ENCODE results near the gene NOVA2. TPM values are rescaled to one million over a fixed set of nuclear protein-coding genes. Genes with fewer than 3 reads are reported as not detected.
A peak's percentile ranks its signal among the peaks of the same experiment; 100 is the strongest.

NOVA2 gene
- total RNA-seq, 4 donors from 2014 or later: 0.67 to 5.1 (median 3.0) TPM

DNA sequence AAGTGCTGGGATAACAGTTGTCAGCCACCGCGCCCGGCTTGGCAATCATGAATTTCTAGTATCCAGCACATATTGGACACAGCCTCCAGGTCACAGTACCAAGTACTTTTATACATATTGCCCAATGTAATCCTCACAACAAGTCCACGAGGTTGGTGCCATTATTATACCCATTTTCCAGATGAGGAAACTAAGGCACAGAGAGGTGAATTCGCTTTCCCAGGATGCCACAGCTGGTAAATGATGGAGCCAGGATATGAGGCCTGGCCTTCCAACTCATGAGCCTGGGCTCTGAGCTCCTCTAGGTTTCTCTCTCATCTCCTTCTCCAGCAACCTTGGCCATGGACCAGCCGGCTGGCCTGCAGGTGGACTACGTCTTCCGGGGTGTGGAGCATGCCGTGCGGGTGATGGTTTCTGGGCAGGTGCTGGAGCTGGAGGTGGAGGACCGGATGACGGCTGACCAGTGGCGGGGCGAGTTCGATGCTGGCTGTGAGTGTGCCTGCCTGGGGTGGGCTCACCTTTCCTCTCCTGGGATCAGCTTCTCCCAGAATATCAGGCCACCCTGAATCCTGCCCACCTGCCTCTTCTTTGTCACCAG, 29.1 kb upstream of the NOVA2 start:
- peaks cover 0 to 41% of the 10 kb centered on the region in 2 donors for H3K36me3 ChIP-seq
- H3K4me3 ChIP-seq: no peak overlapping the region
- no peak for ATAC-seq
- WGBS, 2 donors (ENCODE audit: low coverage in 1 of 2): 87% methylated on average over 3 of the region's 15 CpGs; no CpG with 5 or more reads in 1 of the 2 donors
- no peaks in the 10 kb centered on the region for H3K9me3 ChIP-seq
- H3K27ac ChIP-seq: no peak overlapping the region
- H3K27me3 ChIP-seq: peaks cover 22% of the 10 kb centered on the region
- H3K4me1 ChIP-seq: peaks cover 0 to 21% (median 10%) of the 10 kb centered on the region in 3 donors
- TF ChIP-seq EP300 (IDR thresholded peaks at IDR 0.05) (no peak), POLR2A (IDR thresholded peaks at IDR 0.05) (no peak), POLR2AphosphoS5 (IDR thresholded peaks at IDR 0.05) (no peak)
- TF ChIP-seq, protein P1, sequence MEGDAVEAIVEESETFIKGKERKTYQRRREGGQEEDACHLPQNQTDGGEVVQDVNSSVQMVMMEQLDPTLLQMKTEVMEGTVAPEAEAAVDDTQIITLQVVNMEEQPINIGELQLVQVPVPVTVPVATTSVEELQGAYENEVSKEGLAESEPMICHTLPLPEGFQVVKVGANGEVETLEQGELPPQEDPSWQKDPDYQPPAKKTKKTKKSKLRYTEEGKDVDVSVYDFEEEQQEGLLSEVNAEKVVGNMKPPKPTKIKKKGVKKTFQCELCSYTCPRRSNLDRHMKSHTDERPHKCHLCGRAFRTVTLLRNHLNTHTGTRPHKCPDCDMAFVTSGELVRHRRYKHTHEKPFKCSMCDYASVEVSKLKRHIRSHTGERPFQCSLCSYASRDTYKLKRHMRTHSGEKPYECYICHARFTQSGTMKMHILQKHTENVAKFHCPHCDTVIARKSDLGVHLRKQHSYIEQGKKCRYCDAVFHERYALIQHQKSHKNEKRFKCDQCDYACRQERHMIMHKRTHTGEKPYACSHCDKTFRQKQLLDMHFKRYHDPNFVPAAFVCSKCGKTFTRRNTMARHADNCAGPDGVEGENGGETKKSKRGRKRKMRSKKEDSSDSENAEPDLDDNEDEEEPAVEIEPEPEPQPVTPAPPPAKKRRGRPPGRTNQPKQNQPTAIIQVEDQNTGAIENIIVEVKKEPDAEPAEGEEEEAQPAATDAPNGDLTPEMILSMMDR (IDR thresholded peaks at IDR 0.05): no peak

- Histone ChIP-seq H3K27ac (no peak overlapping the region), H3K27me3 (peaks cover 22% of the 10 kb centered on the region), H3K36me3 (peaks cover 0 to 29% of the 10 kb centered on the region in 2 donors), H3K9me3 (no peaks in the 10 kb centered on the region), H3K4me1 (peaks cover 0 to 32% (median 15%) of the 10 kb centered on the region in 3 donors), H3K4me3 (peak overlapping the region in 1 of 2 donors; percentile 6)
- TF ChIP-seq EP300 (IDR thresholded peaks at IDR 0.05) (no peak), POLR2AphosphoS5 (IDR thresholded peaks at IDR 0.05) (no peak), POLR2A (IDR thresholded peaks at IDR 0.05) (no peak)
- TF ChIP-seq, protein P1 (IDR thresholded peaks at IDR 0.05): no peak
- WGBS, 2 donors (ENCODE audit: low coverage in 1 of 2): 8 to 12% methylated on average over 12 to 24 of the region's 34 CpGs
- ATAC-seq: peak; percentile 27
Observed at GRCh38 chr19:46000491-46001246, 27.0 kb upstream of the NOVA2 start.

DNA sequence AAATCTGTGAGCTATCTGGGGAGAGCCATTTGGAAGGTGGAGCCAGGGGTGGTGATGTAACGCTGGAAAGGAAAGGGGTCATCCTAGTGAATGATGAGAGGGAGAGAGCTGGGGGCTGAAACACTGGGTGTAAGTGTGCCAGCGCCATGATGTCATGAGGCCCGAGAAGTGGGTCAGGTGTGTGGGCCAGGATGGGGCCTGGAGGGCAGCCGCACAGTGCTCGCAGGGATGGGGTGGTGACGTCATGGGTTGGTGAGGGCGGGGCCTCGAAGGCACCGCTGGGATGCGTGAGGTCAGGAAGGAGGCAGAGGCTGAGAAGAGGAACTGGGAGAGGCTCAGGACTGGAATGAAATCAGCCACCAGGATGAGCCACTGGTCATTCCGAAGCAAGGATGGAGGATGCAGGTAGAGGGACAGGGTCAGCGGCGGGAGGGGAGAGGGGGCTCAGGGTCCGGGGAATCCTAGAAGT, 26.0 kb upstream of the NOVA2 start:
- H3K4me3 ChIP-seq: no peak overlapping the region
- no peak for ATAC-seq
- no peaks in the 10 kb centered on the region for H3K9me3 ChIP-seq
- H3K27ac ChIP-seq: no peak overlapping the region
- TF ChIP-seq EP300 (IDR thresholded peaks at IDR 0.05): no peak
- no peak for TF ChIP-seq POLR2A (IDR thresholded peaks at IDR 0.05)
- TF ChIP-seq, protein P1 (IDR thresholded peaks at IDR 0.05): no peak
- TF ChIP-seq POLR2AphosphoS5 (IDR thresholded peaks at IDR 0.05): no peak
- peaks cover 0 to 32% (median 16%) of the 10 kb centered on the region in 3 donors for H3K4me1 ChIP-seq
- H3K27me3 ChIP-seq: peaks cover 22% of the 10 kb centered on the region
- peaks cover 0 to 24% of the 10 kb centered on the region in 2 donors for H3K36me3 ChIP-seq
- WGBS, 2 donors (ENCODE audit: low coverage in 1 of 2): 14 to 21% methylated on average over 12 to 13 of the region's 14 CpGs

DNA sequence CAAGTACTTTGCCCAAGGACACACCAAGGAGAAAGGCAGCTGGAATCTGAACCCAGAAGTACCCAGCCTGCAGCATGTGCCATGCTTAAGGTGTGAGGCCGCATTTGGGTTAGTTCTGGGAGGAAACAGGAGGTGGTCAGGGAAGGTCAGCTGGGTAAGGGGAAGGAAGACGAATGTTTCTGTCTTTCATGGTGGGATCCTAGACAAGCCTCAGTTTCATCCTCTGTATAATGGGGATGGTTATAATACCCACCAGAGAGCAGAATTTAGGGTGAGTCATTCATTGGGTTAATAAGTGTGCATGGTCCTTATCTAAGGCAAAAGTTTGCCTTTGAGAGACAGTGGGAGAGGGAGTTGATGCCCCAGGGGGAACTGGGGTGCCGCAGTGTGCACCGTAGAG, 25.2 kb upstream of the NOVA2 start:
- WGBS, 2 donors (ENCODE audit: low coverage in 1 of 2): 77 to 100% methylated on average over 2 to 3 of the region's 4 CpGs
- Histone ChIP-seq H3K27ac (no peak overlapping the region), H3K27me3 (peaks cover 22% of the 10 kb centered on the region), H3K4me3 (no peak overlapping the region), H3K4me1 (peaks cover 0 to 37% (median 16%) of the 10 kb centered on the region in 3 donors), H3K9me3 (no peaks in the 10 kb centered on the region), H3K36me3 (peaks cover 0 to 17% of the 10 kb centered on the region in 2 donors)
- ATAC-seq: no peak
- TF ChIP-seq, protein P1 (IDR thresholded peaks at IDR 0.05): no peak
- TF ChIP-seq POLR2A (IDR thresholded peaks at IDR 0.05) (no peak), POLR2AphosphoS5 (IDR thresholded peaks at IDR 0.05) (no peak), EP300 (IDR thresholded peaks at IDR 0.05) (no peak)
